Natural killer cell (primary cell): ENCODE measurements around the gene FOXP1. TPM values are rescaled to one million over a fixed set of nuclear protein-coding genes. Genes with fewer than 3 reads are reported as not detected.

Experiments used
- ATAC-seq, 3 donors: fragments of 150-1000 bp in 2 of 3; fragments of 200-7000 bp in 1 of 3; cut with Tn5 transposase; 1 replicate in 1 of 3; 2 replicates in 2 of 3; pipeline ENCODE4 v1.10.0; 2021; ENCODE audit warnings: mild to moderate bottlenecking in 2 of 3, moderate library complexity in 2 of 3
- DNase-seq, 2 donors: peaks; one replicate each; pipeline versions ENCODE4 v3.0.0 to v3.0.0-alpha.2; 2013 to 2021; ENCODE audit warnings: mixed read lengths in 1 of 2
- H3K27ac ChIP-seq: one replicate; pipeline ENCODE4 v1.5.1; 2013; ENCODE audit warnings: mild to moderate bottlenecking, low read length
- H3K27me3 ChIP-seq: one replicate; pipeline ENCODE4 v1.6.1; 2013; ENCODE audit warnings: low read length; ENCODE audit not compliant: control insufficient read depth, insufficient read depth
- H3K36me3 ChIP-seq: one replicate; pipeline ENCODE4 v1.6.1; 2013; ENCODE audit warnings: low read length; ENCODE audit not compliant: control insufficient read depth, insufficient read depth
- H3K4me1 ChIP-seq: one replicate; pipeline ENCODE4 v1.6.1; 2013; ENCODE audit warnings: low read length; ENCODE audit not compliant: control insufficient read depth, insufficient read depth
- H3K4me3 ChIP-seq: one replicate; pipeline ENCODE4 v1.5.1; 2013; ENCODE audit warnings: low read length
- H3K9me3 ChIP-seq: one replicate; pipeline ENCODE4 v1.6.1; 2013; ENCODE audit warnings: low read length; ENCODE audit not compliant: control insufficient read depth, insufficient read depth
- H3K27ac Mint-ChIP-seq, 2 donors: one replicate each; pipeline ENCODE4 v1.8.0; 2022; ENCODE audit warnings: mild to moderate bottlenecking in 2 of 2, mixed read lengths in 2 of 2, moderate library complexity in 1 of 2
- H3K27me3 Mint-ChIP-seq, 2 donors: one replicate each; pipeline ENCODE4 v1.8.0; 2022; ENCODE audit warnings: low read depth in 2 of 2, mixed read lengths in 2 of 2
- H3K36me3 Mint-ChIP-seq: one replicate; pipeline ENCODE4 v1.8.0; 2022; ENCODE audit warnings: mixed read lengths
- H3K4me1 Mint-ChIP-seq, 2 donors: one replicate each; pipeline ENCODE4 v1.8.0; 2022; ENCODE audit warnings: mixed read lengths in 2 of 2
- H3K4me3 Mint-ChIP-seq: one replicate; pipeline ENCODE4 v1.8.0; 2022; ENCODE audit warnings: mild to moderate bottlenecking, moderate library complexity, mixed read lengths
- H3K9me3 Mint-ChIP-seq, 2 donors: one replicate each; pipeline ENCODE4 v1.8.0; 2022; ENCODE audit warnings: mixed read lengths in 2 of 2
- WGBS: methylation state at CpG from one replicate; pipeline ENCODE4 v1.1.7; 2013; ENCODE audit warnings: missing lambda C conversion rate; ENCODE audit not compliant: insufficient coverage; 5-methylcytosine and 5-hydroxymethylcytosine counted together
- intact Hi-C: fragments of 100-400 bp; cut with micrococcal nuclease; formaldehyde crosslinking; loops from one replicate; pipeline ENCODE4 v1.14.2; 2022
- total RNA-seq, 4 donors: library from RNA; stranded (reverse); fragments of 120-200 nt in 1 of 4; gene quantifications; one replicate each; pipeline versions ENCODE4 v1.2.3 to v1.2.4, GENCODE V29; 2013 to 2022
- TF ChIP-seq, protein P1 (sequence below): fragments of 200-600 bp; IDR thresholded peaks from one replicate; pipeline ENCODE4 v1.8.0; 2022; ENCODE audit warnings: antibody characterized with exemption

Gene FOXP1
- total RNA-seq, 3 donors from 2014 or later (not counting 1 experiment from before 2014, with no cell fraction given), result 166 to 185 (median 166) TPM

GRCh38 chr3:70974747-70975146, 608.8 kb downstream of the FOXP1 start:
- no peaks in the 10 kb centered on the region for H3K9me3 ChIP-seq
- H3K27ac ChIP-seq, result no peak overlapping the region
- Mint-ChIP-seq H3K4me3 (no peak overlapping the region), H3K27ac (peak overlapping the region in 1 of 2 donors; percentile 11), H3K9me3 (no peaks in the 10 kb centered on the region), H3K27me3 (no peaks in the 10 kb centered on the region), H3K4me1 (peaks cover 6 to 10% of the 10 kb centered on the region in 2 donors), H3K36me3 (peaks cover 14% of the 10 kb centered on the region)
- peaks cover 81% of the 10 kb centered on the region for H3K36me3 ChIP-seq
- TF ChIP-seq, protein P1, sequence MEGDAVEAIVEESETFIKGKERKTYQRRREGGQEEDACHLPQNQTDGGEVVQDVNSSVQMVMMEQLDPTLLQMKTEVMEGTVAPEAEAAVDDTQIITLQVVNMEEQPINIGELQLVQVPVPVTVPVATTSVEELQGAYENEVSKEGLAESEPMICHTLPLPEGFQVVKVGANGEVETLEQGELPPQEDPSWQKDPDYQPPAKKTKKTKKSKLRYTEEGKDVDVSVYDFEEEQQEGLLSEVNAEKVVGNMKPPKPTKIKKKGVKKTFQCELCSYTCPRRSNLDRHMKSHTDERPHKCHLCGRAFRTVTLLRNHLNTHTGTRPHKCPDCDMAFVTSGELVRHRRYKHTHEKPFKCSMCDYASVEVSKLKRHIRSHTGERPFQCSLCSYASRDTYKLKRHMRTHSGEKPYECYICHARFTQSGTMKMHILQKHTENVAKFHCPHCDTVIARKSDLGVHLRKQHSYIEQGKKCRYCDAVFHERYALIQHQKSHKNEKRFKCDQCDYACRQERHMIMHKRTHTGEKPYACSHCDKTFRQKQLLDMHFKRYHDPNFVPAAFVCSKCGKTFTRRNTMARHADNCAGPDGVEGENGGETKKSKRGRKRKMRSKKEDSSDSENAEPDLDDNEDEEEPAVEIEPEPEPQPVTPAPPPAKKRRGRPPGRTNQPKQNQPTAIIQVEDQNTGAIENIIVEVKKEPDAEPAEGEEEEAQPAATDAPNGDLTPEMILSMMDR, result no peak
- DNase-seq (no peak), ATAC-seq (no peak)
- intact Hi-C loops, result no loop called here
- no peak overlapping the region for H3K4me3 ChIP-seq
- H3K4me1 ChIP-seq, result peaks cover under 1% of the 10 kb centered on the region
- H3K27me3 ChIP-seq, result no peaks in the 10 kb centered on the region
- WGBS, result 90% methylated on average over 4 of the region's 5 CpGs

- no peaks in the 10 kb centered on the region for H3K9me3 Mint-ChIP-seq
- H3K4me1 Mint-ChIP-seq, result peaks cover 3 to 5% of the 10 kb centered on the region in 2 donors
- WGBS, result 72% methylated on average over 4 of the region's 6 CpGs
- peaks cover 14% of the 10 kb centered on the region for H3K36me3 Mint-ChIP-seq
- no peak overlapping the region for H3K27ac Mint-ChIP-seq
- Histone ChIP-seq H3K27ac (no peak overlapping the region), H3K36me3 (peaks cover 92% of the 10 kb centered on the region), H3K4me1 (no peaks in the 10 kb centered on the region), H3K4me3 (no peak overlapping the region), H3K9me3 (no peaks in the 10 kb centered on the region), H3K27me3 (no peaks in the 10 kb centered on the region)
- TF ChIP-seq, protein P1, result no peak
- DNase-seq (no peak), ATAC-seq (no peak)
- intact Hi-C loops, result no loop called here
- H3K4me3 Mint-ChIP-seq, result no peak overlapping the region
- H3K27me3 Mint-ChIP-seq, result no peaks in the 10 kb centered on the region
These were observed 610.0 kb downstream of the FOXP1 start for GRCh38 chr3:70973558-70973957.

GRCh38 chr3:70972855-70973254, 610.7 kb downstream of the FOXP1 start:
- ATAC-seq, result no peak

GRCh38 chr3:70970952-70971351, 612.6 kb downstream of the FOXP1 start:
- DNase-seq, result no peak
- peaks cover 0 to 3% of the 10 kb centered on the region in 2 donors for H3K4me1 Mint-ChIP-seq
- ATAC-seq, result no peak
- H3K27me3 ChIP-seq, result no peaks in the 10 kb centered on the region
- intact Hi-C loops, result no loop called here
- no peaks in the 10 kb centered on the region for H3K4me1 ChIP-seq
- no peak overlapping the region for H3K27ac Mint-ChIP-seq
- no peaks in the 10 kb centered on the region for H3K9me3 ChIP-seq
- no peaks in the 10 kb centered on the region for H3K9me3 Mint-ChIP-seq
- H3K27me3 Mint-ChIP-seq, result no peaks in the 10 kb centered on the region
- H3K36me3 ChIP-seq, result peaks cover 90% of the 10 kb centered on the region
- WGBS, result 89% methylated on average over 6 of the region's 6 CpGs
- TF ChIP-seq, protein P1, result no peak
- H3K27ac ChIP-seq, result no peak overlapping the region
- H3K36me3 Mint-ChIP-seq, result peaks cover 8% of the 10 kb centered on the region
- H3K4me3 Mint-ChIP-seq, result no peak overlapping the region
- no peak overlapping the region for H3K4me3 ChIP-seq

More at GRCh38 chr3:70972855-70973254, 610.7 kb downstream of the FOXP1 start:
- H3K9me3 Mint-ChIP-seq, result no peaks in the 10 kb centered on the region
- no peak overlapping the region for H3K4me3 ChIP-seq
- DNase-seq, result no peak
- H3K4me1 ChIP-seq, result no peaks in the 10 kb centered on the region
- peaks cover 3 to 5% of the 10 kb centered on the region in 2 donors for H3K4me1 Mint-ChIP-seq
- no peaks in the 10 kb centered on the region for H3K27me3 Mint-ChIP-seq
- H3K27ac ChIP-seq, result no peak overlapping the region
- intact Hi-C loops, result no loop called here
- no peaks in the 10 kb centered on the region for H3K27me3 ChIP-seq
- WGBS, result 86% methylated on average over 11 of the region's 11 CpGs
- no peak overlapping the region for H3K27ac Mint-ChIP-seq
- TF ChIP-seq, protein P1, result no peak
- peaks cover 93% of the 10 kb centered on the region for H3K36me3 ChIP-seq
- no peak overlapping the region for H3K4me3 Mint-ChIP-seq
- H3K9me3 ChIP-seq, result no peaks in the 10 kb centered on the region
- H3K36me3 Mint-ChIP-seq, result peaks cover 14% of the 10 kb centered on the region
